ENCODE measurements around the gene GJA3. TPM values are rescaled to one million over a fixed set of nuclear protein-coding genes. Genes with fewer than 3 reads are reported as not detected.

Gene GJA3
- total and polyA plus RNA-seq, 4 donors, result 0.02 to 0.05 TPM; not detected in 2

GRCh38 chr13:20165417-20166257, 4.8 kb upstream of the GJA3 start:
- H3K27me3 ChIP-seq (ENCODE audit: control insufficient read depth in 4 of 4, insufficient read depth in 4 of 4, low read length in 3 of 4), result no peaks in the 10 kb centered on the region
- WGBS, result 84% methylated on average over 11 of the region's 11 CpGs
- H3K4me3 ChIP-seq (ENCODE audit: low read depth in 1 of 3, low read length in 3 of 3), result no peak overlapping the region
- DNase-seq (ENCODE audit: low spot score), result no peak
- no peaks in the 10 kb centered on the region for H3K36me3 ChIP-seq (ENCODE audit: control insufficient read depth in 4 of 4, insufficient read depth in 3 of 4, low read depth in 1 of 4, low read length in 3 of 4)
- H3K4me1 ChIP-seq (ENCODE audit: control insufficient read depth in 4 of 4, insufficient read depth in 4 of 4, low read length in 3 of 4), result peaks cover 0 to 12% (median 8%) of the 10 kb centered on the region in 4 donors
- no peak for TF ChIP-seq REST (IDR thresholded peaks at IDR 0.05)
- TF ChIP-seq HNF4G (IDR thresholded peaks at IDR 0.05), result no peak
- TF ChIP-seq RXRA (IDR thresholded peaks at IDR 0.05), result no peak
- no peak for TF ChIP-seq NR2F2 (IDR thresholded peaks at IDR 0.05)
- no peak for TF ChIP-seq SP1 (IDR thresholded peaks at IDR 0.05)
- no peak for TF ChIP-seq FOXA2 (IDR thresholded peaks at IDR 0.05)
- no peak for TF ChIP-seq YY1 (IDR thresholded peaks at IDR 0.05)
- TF ChIP-seq JUND (IDR thresholded peaks at IDR 0.05), result no peak
- TF ChIP-seq GABPA (IDR thresholded peaks at IDR 0.05 in 1 of 2, conservative IDR thresholded peaks at IDR 0.05 in 1 of 2), result no peak
- TF ChIP-seq EGR1 (IDR thresholded peaks at IDR 0.05; ENCODE audit: low read depth in 2 of 2), result no peak
- TF ChIP-seq MAX (IDR thresholded peaks at IDR 0.05), result no peak
- TF ChIP-seq, protein P1, sequence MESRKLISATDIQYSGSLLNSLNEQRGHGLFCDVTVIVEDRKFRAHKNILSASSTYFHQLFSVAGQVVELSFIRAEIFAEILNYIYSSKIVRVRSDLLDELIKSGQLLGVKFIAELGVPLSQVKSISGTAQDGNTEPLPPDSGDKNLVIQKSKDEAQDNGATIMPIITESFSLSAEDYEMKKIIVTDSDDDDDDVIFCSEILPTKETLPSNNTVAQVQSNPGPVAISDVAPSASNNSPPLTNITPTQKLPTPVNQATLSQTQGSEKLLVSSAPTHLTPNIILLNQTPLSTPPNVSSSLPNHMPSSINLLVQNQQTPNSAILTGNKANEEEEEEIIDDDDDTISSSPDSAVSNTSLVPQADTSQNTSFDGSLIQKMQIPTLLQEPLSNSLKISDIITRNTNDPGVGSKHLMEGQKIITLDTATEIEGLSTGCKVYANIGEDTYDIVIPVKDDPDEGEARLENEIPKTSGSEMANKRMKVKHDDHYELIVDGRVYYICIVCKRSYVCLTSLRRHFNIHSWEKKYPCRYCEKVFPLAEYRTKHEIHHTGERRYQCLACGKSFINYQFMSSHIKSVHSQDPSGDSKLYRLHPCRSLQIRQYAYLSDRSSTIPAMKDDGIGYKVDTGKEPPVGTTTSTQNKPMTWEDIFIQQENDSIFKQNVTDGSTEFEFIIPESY (IDR thresholded peaks at IDR 0.05), result no peak
- no peak for TF ChIP-seq FOXA1 (IDR thresholded peaks at IDR 0.05)
- TF ChIP-seq, protein P2, sequence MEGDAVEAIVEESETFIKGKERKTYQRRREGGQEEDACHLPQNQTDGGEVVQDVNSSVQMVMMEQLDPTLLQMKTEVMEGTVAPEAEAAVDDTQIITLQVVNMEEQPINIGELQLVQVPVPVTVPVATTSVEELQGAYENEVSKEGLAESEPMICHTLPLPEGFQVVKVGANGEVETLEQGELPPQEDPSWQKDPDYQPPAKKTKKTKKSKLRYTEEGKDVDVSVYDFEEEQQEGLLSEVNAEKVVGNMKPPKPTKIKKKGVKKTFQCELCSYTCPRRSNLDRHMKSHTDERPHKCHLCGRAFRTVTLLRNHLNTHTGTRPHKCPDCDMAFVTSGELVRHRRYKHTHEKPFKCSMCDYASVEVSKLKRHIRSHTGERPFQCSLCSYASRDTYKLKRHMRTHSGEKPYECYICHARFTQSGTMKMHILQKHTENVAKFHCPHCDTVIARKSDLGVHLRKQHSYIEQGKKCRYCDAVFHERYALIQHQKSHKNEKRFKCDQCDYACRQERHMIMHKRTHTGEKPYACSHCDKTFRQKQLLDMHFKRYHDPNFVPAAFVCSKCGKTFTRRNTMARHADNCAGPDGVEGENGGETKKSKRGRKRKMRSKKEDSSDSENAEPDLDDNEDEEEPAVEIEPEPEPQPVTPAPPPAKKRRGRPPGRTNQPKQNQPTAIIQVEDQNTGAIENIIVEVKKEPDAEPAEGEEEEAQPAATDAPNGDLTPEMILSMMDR (IDR thresholded peaks at IDR 0.05; ENCODE audit: low read depth, low read length, missing input control), result no peak
- TF ChIP-seq HNF4A (conservative IDR thresholded peaks at IDR 0.05), result no peak
- TF ChIP-seq ATF3 (IDR thresholded peaks at IDR 0.05), result no peak
- H3K9me3 ChIP-seq (ENCODE audit: control insufficient read depth in 4 of 4, low read length in 3 of 4), result no peaks in the 10 kb centered on the region
- no peak overlapping the region for H3K9ac ChIP-seq (ENCODE audit: low read depth in 1 of 2, low read length in 2 of 2)
- no peak overlapping the region for H3K27ac ChIP-seq (ENCODE audit: low read depth in 1 of 2, low read length in 2 of 2)
